ENCODE measurements around the gene CD44.

The CD44 gene

DNA sequence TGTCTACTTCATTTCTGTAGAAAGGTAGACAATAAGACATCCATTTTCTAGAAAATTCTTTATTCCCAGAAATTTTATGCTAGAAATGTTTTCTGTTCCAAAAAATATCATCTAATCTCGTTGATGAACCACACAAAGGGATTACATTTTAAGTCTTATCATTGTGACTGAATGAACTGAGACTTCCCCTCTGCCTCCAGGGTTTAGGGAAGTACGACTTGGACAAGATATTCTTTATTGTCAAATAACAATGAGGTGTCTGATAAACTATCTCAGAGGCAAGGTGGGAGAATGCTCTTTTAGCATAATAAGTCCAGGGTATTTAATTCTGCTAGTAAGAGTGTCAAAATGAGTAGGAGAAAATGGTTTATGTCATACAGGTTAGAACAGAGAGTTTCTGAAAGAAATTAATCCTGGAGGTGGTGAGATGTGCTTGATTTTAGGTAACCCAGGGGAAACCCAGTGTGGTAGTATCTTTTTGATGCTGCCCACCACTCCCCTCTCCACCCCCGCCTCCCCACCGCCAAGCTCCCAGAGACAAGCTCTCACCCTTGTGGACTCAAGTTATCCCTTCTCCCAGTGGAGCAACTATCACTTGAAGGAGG is 100.6 kb downstream of the CD44 start:
- TF ChIP-seq, protein P1, sequence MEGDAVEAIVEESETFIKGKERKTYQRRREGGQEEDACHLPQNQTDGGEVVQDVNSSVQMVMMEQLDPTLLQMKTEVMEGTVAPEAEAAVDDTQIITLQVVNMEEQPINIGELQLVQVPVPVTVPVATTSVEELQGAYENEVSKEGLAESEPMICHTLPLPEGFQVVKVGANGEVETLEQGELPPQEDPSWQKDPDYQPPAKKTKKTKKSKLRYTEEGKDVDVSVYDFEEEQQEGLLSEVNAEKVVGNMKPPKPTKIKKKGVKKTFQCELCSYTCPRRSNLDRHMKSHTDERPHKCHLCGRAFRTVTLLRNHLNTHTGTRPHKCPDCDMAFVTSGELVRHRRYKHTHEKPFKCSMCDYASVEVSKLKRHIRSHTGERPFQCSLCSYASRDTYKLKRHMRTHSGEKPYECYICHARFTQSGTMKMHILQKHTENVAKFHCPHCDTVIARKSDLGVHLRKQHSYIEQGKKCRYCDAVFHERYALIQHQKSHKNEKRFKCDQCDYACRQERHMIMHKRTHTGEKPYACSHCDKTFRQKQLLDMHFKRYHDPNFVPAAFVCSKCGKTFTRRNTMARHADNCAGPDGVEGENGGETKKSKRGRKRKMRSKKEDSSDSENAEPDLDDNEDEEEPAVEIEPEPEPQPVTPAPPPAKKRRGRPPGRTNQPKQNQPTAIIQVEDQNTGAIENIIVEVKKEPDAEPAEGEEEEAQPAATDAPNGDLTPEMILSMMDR (IDR thresholded peaks at IDR 0.05; ENCODE audit: borderline replicate concordance, control extremely low read depth, extremely low read depth, insufficient read depth, missing control alignments) = no peak
- DNase-seq (ENCODE audit: low spot score) = no peak
- in situ Hi-C loops (cut with MboI; ENCODE audit: low sequenced_read_pairs, unreplicated experiment) = no loop called here

- DNase-seq (ENCODE audit: low spot score) = no peak
- TF ChIP-seq, protein P1 (IDR thresholded peaks at IDR 0.05; ENCODE audit: borderline replicate concordance, control extremely low read depth, extremely low read depth, insufficient read depth, missing control alignments) = no peak
- in situ Hi-C loops (cut with MboI; ENCODE audit: low sequenced_read_pairs, unreplicated experiment) = no loop called here
These were observed 102.1 kb downstream of the CD44 start for GRCh38 chr11:35241083-35241482.

DNA sequence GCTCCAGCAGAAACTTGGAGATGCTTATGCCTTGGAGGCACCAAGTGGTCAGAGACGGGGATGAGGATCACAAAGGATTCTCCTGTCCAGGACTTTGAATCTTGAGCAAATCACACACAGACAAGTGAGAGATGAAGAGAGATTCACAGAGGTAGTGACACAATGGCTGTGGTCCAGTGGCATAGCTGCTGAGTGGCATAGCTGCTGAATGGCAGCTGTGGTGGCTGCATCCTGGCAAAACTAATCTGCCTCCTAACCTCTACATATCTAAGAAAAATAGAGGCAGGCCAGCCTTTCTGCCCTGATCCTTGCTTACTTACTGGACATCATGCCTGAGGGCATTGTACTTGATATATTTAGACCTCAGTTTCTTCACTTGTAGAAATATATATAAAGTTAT is 102.6 kb downstream of the CD44 start:
- DNase-seq (ENCODE audit: low spot score) = no peak
- TF ChIP-seq, protein P1 (IDR thresholded peaks at IDR 0.05; ENCODE audit: borderline replicate concordance, control extremely low read depth, extremely low read depth, insufficient read depth, missing control alignments) = no peak
- in situ Hi-C loops (cut with MboI; ENCODE audit: low sequenced_read_pairs, unreplicated experiment) = no loop called here

DNA sequence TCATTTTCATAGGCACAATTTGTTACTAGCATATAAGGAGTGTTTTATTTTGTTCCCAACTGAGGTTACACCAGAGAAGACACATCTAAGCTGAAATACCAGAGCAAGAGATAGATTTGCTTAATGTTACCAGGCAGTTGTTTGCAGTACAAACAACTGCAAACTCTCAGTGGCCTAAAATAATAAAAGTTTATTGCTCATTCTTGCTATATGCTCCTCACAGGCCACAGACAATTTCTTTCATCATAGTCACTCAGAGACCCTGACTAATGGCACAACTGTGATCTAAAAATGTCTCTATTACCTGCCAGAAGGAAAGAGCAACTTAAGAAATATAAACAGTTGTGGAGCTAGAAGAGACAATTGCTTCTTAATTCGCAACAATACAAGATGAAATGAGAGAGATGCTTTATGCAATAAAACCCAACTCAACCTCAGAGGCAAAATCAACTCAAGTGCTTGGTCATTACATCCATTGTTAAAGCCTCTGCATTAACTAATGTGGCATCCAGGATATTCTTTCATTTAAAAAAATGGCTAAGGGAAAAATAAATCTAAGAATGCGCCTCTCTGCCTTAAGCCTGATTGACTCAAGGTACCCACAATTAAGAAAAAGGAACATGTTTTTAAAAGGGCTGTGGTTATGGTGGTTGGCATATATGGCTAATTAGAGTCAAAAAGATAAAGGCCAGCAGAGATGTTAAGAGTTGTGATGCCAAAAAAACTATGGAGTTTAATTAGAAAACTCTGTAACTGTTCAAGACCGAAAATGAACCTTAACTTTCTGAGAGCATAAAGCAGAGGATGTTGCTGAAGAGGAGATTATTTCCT is 103.7 kb downstream of the CD44 start:
- in situ Hi-C loops (cut with MboI; ENCODE audit: low sequenced_read_pairs, unreplicated experiment) = no loop called here

DNA sequence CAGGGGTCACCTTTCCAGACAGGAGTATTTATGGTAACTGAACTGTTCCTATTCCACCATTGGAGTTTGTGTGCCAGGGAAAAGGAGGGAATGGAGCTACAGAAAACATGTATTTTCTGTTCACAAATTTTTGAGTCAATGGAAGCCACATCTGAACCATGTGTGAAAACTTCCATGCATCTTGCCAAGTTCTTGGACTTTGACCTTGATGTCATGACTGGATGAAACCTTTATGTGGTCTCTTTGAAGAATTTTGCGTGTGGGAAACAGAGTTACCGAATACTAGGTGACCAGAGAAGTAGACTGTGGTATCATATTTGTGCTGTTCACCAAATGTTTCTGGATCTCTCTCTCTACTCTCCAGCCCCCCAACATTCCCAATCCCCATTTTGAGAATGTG is 104.8 kb downstream of the CD44 start:
- in situ Hi-C loops (cut with MboI; ENCODE audit: low sequenced_read_pairs, unreplicated experiment) = no loop called here
- TF ChIP-seq, protein P1 (IDR thresholded peaks at IDR 0.05; ENCODE audit: borderline replicate concordance, control extremely low read depth, extremely low read depth, insufficient read depth, missing control alignments) = no peak

More for the DNA sequence above, 103.7 kb downstream of the CD44 start:
- TF ChIP-seq, protein P1 (IDR thresholded peaks at IDR 0.05; ENCODE audit: borderline replicate concordance, control extremely low read depth, extremely low read depth, insufficient read depth, missing control alignments) = no peak
- DNase-seq (ENCODE audit: low spot score) = no peak

DNA sequence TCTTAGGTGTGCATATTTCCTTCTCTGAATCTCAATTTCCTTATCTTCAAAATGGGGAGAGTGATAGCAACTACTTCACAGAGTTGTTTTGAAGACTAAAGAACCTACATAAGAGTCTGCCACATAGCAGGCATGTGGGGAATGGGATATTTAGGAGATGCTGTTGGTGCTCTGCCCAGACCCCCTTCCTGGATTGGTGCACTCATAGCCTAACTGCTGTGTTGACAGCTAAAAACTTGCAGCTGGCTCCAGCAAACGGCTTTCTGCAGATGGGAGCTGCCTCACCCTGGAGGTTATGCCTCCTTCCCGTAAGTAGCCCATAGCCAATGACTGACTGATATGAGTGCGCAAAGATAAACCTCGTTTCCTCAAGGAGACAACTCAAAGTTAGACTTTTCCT is 106.1 kb downstream of the CD44 start:
- TF ChIP-seq, protein P1 (IDR thresholded peaks at IDR 0.05; ENCODE audit: borderline replicate concordance, control extremely low read depth, extremely low read depth, insufficient read depth, missing control alignments) = no peak
- DNase-seq (ENCODE audit: low spot score) = no peak
- in situ Hi-C loops (cut with MboI; ENCODE audit: low sequenced_read_pairs, unreplicated experiment) = no loop called here

More for the DNA sequence above, 104.8 kb downstream of the CD44 start:
- DNase-seq (ENCODE audit: low spot score) = no peak

Data from GM13976 (cell line).